Astrocyte of the cerebellum (primary cell): Measurements from ENCODE around the gene ASCL2.
"Not testable (repeated sequence)": the region's sequence is repeated elsewhere in the genome, so short reads cannot be mapped to it uniquely, and the experiment has no call there.

Source experiments
- DNase-seq: peaks from one replicate; pipeline ENCODE4 v3.0.0-alpha.2; 2011; ENCODE audit warnings: low read depth
- H3K4me3 ChIP-seq: 2 replicates; pipeline ENCODE4 v1.5.1; 2011; ENCODE audit warnings: mild to moderate bottlenecking, low read depth, low read length, moderate library complexity
- CTCF ChIP-seq: IDR thresholded peaks from 2 replicates; pipeline ENCODE4 v1.5.1; 2012; ENCODE audit warnings: low read length, low read depth, moderate library complexity, mild to moderate bottlenecking; ENCODE audit errors: missing control alignments
- in situ Hi-C: cut with HindIII; loops from 2 replicates; pipeline ENCODE4 v1.10.0; 2017; ENCODE audit warnings: low sequenced_read_pairs

ASCL2 gene

DNA sequence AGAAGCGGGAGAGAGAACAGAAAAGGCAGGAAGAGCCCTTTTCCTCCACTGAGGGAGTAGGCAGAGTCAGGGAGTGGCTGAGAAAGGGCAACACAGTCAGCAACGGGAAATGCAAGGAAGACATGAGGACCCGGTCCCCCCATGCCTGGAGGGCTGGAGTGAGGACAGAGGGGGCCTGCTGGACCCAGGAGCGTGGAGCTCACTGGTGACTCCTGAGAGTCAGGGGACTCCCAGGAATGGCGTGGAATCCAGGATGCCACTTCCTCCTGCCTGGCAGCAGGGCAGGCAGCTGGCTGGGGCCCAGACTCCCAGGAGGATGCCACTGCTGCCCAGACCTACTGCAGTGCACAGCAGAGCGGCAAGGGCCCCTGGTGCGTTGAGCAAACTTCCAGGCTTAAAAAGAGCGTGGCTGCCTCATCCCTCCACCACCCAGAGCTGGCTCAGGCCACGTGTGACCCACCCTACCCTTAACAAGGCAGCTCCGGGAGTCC lies 20.0 kb upstream of the ASCL2 start:
- no peak for DNase-seq
- in situ Hi-C loops = no loop called here
- no peak for TF ChIP-seq CTCF

GRCh38 chr11:2289859-2290258 lies 19.5 kb upstream of the ASCL2 start:
- in situ Hi-C loops = no loop called here
- TF ChIP-seq CTCF = no peak
- no peak for DNase-seq
- H3K4me3 ChIP-seq = no peak overlapping the region

More for the DNA sequence above, 20.0 kb upstream of the ASCL2 start:
- no peak overlapping the region for H3K4me3 ChIP-seq

DNA sequence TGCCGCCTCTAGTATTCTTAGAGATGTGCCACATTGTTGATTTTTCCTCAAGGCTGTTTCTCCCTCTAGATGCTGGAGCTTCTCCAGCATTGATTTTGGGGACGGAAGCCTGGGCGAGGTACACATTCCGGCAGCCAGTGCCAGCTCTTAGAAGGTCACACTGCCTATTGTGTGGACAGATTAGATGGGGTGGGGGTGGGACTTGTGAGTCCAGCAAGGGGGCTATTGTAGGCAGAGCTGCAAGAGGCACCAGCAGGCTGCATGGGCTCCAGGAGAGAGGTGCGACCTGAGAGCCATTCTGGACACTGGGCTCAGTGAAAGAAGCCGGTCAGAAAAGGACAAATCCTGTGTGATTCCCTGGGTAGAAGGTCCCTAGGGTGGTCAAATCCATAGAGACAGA lies 19.0 kb upstream of the ASCL2 start:
- no peak overlapping the region for H3K4me3 ChIP-seq
- no peak for TF ChIP-seq CTCF
- no peak for DNase-seq
- in situ Hi-C loops = no loop called here

DNA sequence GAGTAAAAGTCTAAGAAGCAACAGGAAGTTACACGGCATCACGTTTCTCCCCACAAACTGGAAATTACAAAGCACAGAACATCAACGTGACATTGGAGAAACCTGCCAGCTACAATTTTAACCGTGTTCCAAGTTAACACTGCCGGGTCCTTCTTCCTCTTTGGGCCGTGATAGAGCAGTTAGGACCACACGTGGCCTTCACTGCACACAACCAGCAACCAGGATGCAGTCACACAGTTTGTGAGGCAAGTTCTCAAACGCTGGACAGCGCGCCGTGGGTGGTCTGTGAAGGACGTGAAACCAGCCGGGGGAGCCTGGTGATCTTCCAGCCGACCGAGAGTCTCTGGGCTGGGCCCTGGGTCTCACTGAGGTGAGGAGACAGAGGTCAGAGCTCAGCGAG lies 16.7 kb upstream of the ASCL2 start:
- no peak for TF ChIP-seq CTCF
- no peak for DNase-seq
- H3K4me3 ChIP-seq = no peak overlapping the region
- in situ Hi-C loops = no loop called here

GRCh38 chr11:2286350-2286749 lies 16.0 kb upstream of the ASCL2 start:
- DNase-seq, in situ Hi-C loops, H3K4me3 ChIP-seq: not testable (repeated sequence)

GRCh38 chr11:2280208-2280607 lies 9.8 kb upstream of the ASCL2 start:
- H3K4me3 ChIP-seq = no peak overlapping the region
- no peak for TF ChIP-seq CTCF
- in situ Hi-C loops = no loop called here
- DNase-seq = no peak

GRCh38 chr11:2277933-2278523 lies 7.6 kb upstream of the ASCL2 start:
- no peak overlapping the region for H3K4me3 ChIP-seq
- no peak for DNase-seq
- in situ Hi-C loops = no loop called here
- TF ChIP-seq CTCF = no peak
